ENCODE results near the gene TMEM131L. TPM values are rescaled to one million over a fixed set of nuclear protein-coding genes. Genes with fewer than 3 reads are reported as not detected.

Gene TMEM131L
- total and polyA plus RNA-seq, 4 donors = 4.9 to 41.3 (median 12.9) TPM

- TF ChIP-seq REST (IDR thresholded peaks at IDR 0.05) (no peak), SP1 (IDR thresholded peaks at IDR 0.05) (no peak), YY1 (IDR thresholded peaks at IDR 0.05) (no peak)
These were observed 163.6 kb downstream of the TMEM131L start (continued) for GRCh38 chr4:153629776-153630175.

- no peak overlapping the region for H3K27ac ChIP-seq (ENCODE audit: low read depth in 1 of 2, low read length in 2 of 2)
- no peaks in the 10 kb centered on the region for H3K4me1 ChIP-seq (ENCODE audit: control insufficient read depth in 4 of 4, insufficient read depth in 4 of 4, low read length in 3 of 4)
- H3K9ac ChIP-seq (ENCODE audit: low read depth in 1 of 2, low read length in 2 of 2) = no peak overlapping the region
- H3K4me3 ChIP-seq (ENCODE audit: low read depth in 1 of 3, low read length in 3 of 3) = no peak overlapping the region
- DNase-seq (ENCODE audit: low spot score) = no peak
- no peaks in the 10 kb centered on the region for H3K9me3 ChIP-seq (ENCODE audit: control insufficient read depth in 4 of 4, low read length in 3 of 4)
- WGBS = 90% methylated on average over 3 of the region's 3 CpGs
- no peaks in the 10 kb centered on the region for H3K27me3 ChIP-seq (ENCODE audit: control insufficient read depth in 4 of 4, insufficient read depth in 4 of 4, low read length in 3 of 4)
- no peak for TF ChIP-seq GABPA (IDR thresholded peaks at IDR 0.05 in 1 of 2, conservative IDR thresholded peaks at IDR 0.05 in 1 of 2)
- TF ChIP-seq RAD21 (IDR thresholded peaks at IDR 0.05) = peak; percentile 68 to 72
- TF ChIP-seq CTCF (IDR thresholded peaks at IDR 0.05; ENCODE audit: low read depth, low read length, missing input control) = peak; percentile 59
- peaks cover 4 to 71% (median 60%) of the 10 kb centered on the region in 4 donors for H3K36me3 ChIP-seq (ENCODE audit: control insufficient read depth in 4 of 4, insufficient read depth in 3 of 4, low read depth in 1 of 4, low read length in 3 of 4)
These were observed 168.7 kb downstream of the TMEM131L start for GRCh38 chr4:153634738-153635353.

GRCh38 chr4:153635846-153636245, 169.7 kb downstream of the TMEM131L start:
- Histone ChIP-seq H3K27ac (ENCODE audit: low read depth in 1 of 2, low read length in 2 of 2) (no peak overlapping the region), H3K9me3 (ENCODE audit: control insufficient read depth in 4 of 4, low read length in 3 of 4) (no peaks in the 10 kb centered on the region), H3K4me1 (ENCODE audit: control insufficient read depth in 4 of 4, insufficient read depth in 4 of 4, low read length in 3 of 4) (no peaks in the 10 kb centered on the region), H3K36me3 (ENCODE audit: control insufficient read depth in 4 of 4, insufficient read depth in 3 of 4, low read depth in 1 of 4, low read length in 3 of 4) (peaks cover 4 to 61% (median 52%) of the 10 kb centered on the region in 4 donors), H3K27me3 (ENCODE audit: control insufficient read depth in 4 of 4, insufficient read depth in 4 of 4, low read length in 3 of 4) (no peaks in the 10 kb centered on the region), H3K9ac (ENCODE audit: low read depth in 1 of 2, low read length in 2 of 2) (no peak overlapping the region), H3K4me3 (ENCODE audit: low read depth in 1 of 3, low read length in 3 of 3) (no peak overlapping the region)
- TF ChIP-seq SP1 (IDR thresholded peaks at IDR 0.05) (no peak), NR2F2 (IDR thresholded peaks at IDR 0.05) (no peak), YY1 (IDR thresholded peaks at IDR 0.05) (no peak), HNF4G (IDR thresholded peaks at IDR 0.05) (no peak), GABPA (IDR thresholded peaks at IDR 0.05 in 1 of 2, conservative IDR thresholded peaks at IDR 0.05 in 1 of 2) (no peak), MAX (IDR thresholded peaks at IDR 0.05) (no peak), JUND (IDR thresholded peaks at IDR 0.05) (no peak), EGR1 (IDR thresholded peaks at IDR 0.05; ENCODE audit: low read depth in 2 of 2) (no peak), FOXA2 (IDR thresholded peaks at IDR 0.05) (no peak), REST (IDR thresholded peaks at IDR 0.05) (no peak), RAD21 (IDR thresholded peaks at IDR 0.05) (no peak)
- no peak for DNase-seq (ENCODE audit: low spot score)
- 79% methylated on average over 6 of the region's 6 CpGs for WGBS
